Fibroblast of skin of left quadriceps (primary cell): ENCODE data around the gene TMEM87A.

Experiments
- DNase-seq, 2 experiments: peaks; one replicate each; pipeline ENCODE4 v3.0.0-alpha.2; 2013; ENCODE audit warnings: low read depth in 2 of 2

Gene TMEM87A

GRCh38 chr15:42207674-42208579, 65.3 kb downstream of the TMEM87A start, which contains the start of gene VPS39:
Gene VPS39, minus strand, starts transcription at chr15:42208304. Its CDS starts 151 bp downstream, at chr15:42208153.
- peak; percentile 49 to 50 for DNase-seq

GRCh38 chr15:42206406-42206805, 66.8 kb downstream of the TMEM87A start:
- no peak for DNase-seq

GRCh38 chr15:42203891-42204290, 69.3 kb downstream of the TMEM87A start:
- no peak for DNase-seq

- no peak for DNase-seq
Observed at GRCh38 chr15:42202653-42203052, 70.6 kb downstream of the TMEM87A start.

- DNase-seq, result no peak
Observed at GRCh38 chr15:42201801-42202200, 71.4 kb downstream of the TMEM87A start.

GRCh38 chr15:42199126-42199525, 74.1 kb downstream of the TMEM87A start:
- no peak for DNase-seq

GRCh38 chr15:42198516-42198915, 74.7 kb downstream of the TMEM87A start:
- DNase-seq, result no peak

GRCh38 chr15:42194513-42194912, 78.7 kb downstream of the TMEM87A start:
- DNase-seq, result no peak

- DNase-seq, result no peak
Observed at GRCh38 chr15:42193383-42193782, 79.8 kb downstream of the TMEM87A start.

GRCh38 chr15:42191610-42192346, 81.5 kb downstream of the TMEM87A start:
- DNase-seq, result no peak

- DNase-seq, result no peak
Observed at GRCh38 chr15:42190370-42190769, 82.9 kb downstream of the TMEM87A start.

- DNase-seq, result no peak
Observed at GRCh38 chr15:42185801-42186200, 87.4 kb downstream of the TMEM87A start.

GRCh38 chr15:42184736-42185135, 88.5 kb downstream of the TMEM87A start:
- no peak for DNase-seq

- no peak for DNase-seq
Observed at GRCh38 chr15:42184296-42184695, 88.9 kb downstream of the TMEM87A start.

- DNase-seq, result no peak
Observed at GRCh38 chr15:42182961-42183360, 90.3 kb downstream of the TMEM87A start.

GRCh38 chr15:42182328-42182886, 90.8 kb downstream of the TMEM87A start:
- no peak for DNase-seq

- DNase-seq, result no peak
Observed at GRCh38 chr15:42178056-42178455, 95.2 kb downstream of the TMEM87A start.

GRCh38 chr15:42175671-42176070, 97.6 kb downstream of the TMEM87A start:
- DNase-seq, result no peak

- DNase-seq, result no peak
Observed at GRCh38 chr15:42172475-42172874, 100.8 kb downstream of the TMEM87A start.

GRCh38 chr15:42171795-42172194, 101.4 kb downstream of the TMEM87A start:
- no peak for DNase-seq

GRCh38 chr15:42171122-42171521, 102.1 kb downstream of the TMEM87A start:
- no peak for DNase-seq

- no peak for DNase-seq
Observed at GRCh38 chr15:42166225-42166940, 106.8 kb downstream of the TMEM87A start.
